Neural crest cell (in vitro differentiated cells): ENCODE results near the gene MYL3. TPM values are rescaled to one million over a fixed set of nuclear protein-coding genes. Genes with fewer than 3 reads are reported as not detected.

ENCODE experiments used
- DNase-seq: peaks from one replicate; pipeline ENCODE4 v3.0.0; 2021; ENCODE audit warnings: low read depth, mixed read lengths, low spot score
- H3K27ac Mint-ChIP-seq: one replicate; pipeline ENCODE4 v1.8.0; 2021; ENCODE audit warnings: mild to moderate bottlenecking, mixed read lengths; ENCODE audit not compliant: unreplicated experiment
- H3K27me3 Mint-ChIP-seq: 2 replicates; pipeline ENCODE4 v1.8.0; 2021; ENCODE audit warnings: low read depth, mild to moderate bottlenecking, mixed read lengths
- H3K36me3 Mint-ChIP-seq: 2 replicates; pipeline ENCODE4 v1.8.0; 2021; ENCODE audit warnings: low read depth, mild to moderate bottlenecking, mixed read lengths
- H3K4me1 Mint-ChIP-seq: 2 replicates; pipeline ENCODE4 v1.8.0; 2021; ENCODE audit warnings: mixed read lengths
- H3K4me3 Mint-ChIP-seq: one replicate; pipeline ENCODE4 v1.8.0; 2021; ENCODE audit warnings: mild to moderate bottlenecking, mixed read lengths
- H3K9me3 Mint-ChIP-seq: 2 replicates; pipeline ENCODE4 v1.8.0; 2021; ENCODE audit warnings: mixed read lengths
- total RNA-seq: library from RNA; stranded (reverse); gene quantifications from 2 replicates; pipeline ENCODE4 v1.2.1, GENCODE V29; 2021
- TF ChIP-seq, protein P1 (sequence below): fragments of 200-600 bp; sonication (generic); conservative IDR thresholded peaks from 2 replicates; pipeline ENCODE4 v1.5.0; 2021; ENCODE audit warnings: antibody characterized with exemption, mild to moderate bottlenecking

The MYL3 gene
- total RNA-seq, 1 donor from 2014 or later = not detected

DNA sequence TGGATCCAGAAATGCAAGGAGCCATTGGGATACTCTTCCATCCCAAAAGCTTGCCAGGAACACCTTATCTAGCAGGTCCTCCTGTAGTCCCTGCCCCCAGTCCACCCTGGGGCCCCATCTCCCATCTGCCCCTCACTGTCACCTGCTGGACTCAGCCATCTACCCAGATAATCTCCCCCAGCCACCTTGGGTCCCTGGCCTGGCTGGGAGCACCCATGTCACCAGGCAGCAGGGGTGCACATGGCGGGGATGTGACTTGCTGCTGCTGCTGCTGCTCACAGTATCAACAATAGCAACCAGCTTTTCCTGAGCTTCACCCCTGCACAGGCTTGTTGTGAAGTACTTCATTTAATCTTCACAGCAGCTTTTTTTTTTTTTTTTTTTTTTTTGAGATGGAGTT is 26.9 kb upstream of the MYL3 start:
- H3K4me1 Mint-ChIP-seq = peaks cover 15% of the 10 kb centered on the region
- no peak overlapping the region for H3K4me3 Mint-ChIP-seq
- TF ChIP-seq, protein P1, sequence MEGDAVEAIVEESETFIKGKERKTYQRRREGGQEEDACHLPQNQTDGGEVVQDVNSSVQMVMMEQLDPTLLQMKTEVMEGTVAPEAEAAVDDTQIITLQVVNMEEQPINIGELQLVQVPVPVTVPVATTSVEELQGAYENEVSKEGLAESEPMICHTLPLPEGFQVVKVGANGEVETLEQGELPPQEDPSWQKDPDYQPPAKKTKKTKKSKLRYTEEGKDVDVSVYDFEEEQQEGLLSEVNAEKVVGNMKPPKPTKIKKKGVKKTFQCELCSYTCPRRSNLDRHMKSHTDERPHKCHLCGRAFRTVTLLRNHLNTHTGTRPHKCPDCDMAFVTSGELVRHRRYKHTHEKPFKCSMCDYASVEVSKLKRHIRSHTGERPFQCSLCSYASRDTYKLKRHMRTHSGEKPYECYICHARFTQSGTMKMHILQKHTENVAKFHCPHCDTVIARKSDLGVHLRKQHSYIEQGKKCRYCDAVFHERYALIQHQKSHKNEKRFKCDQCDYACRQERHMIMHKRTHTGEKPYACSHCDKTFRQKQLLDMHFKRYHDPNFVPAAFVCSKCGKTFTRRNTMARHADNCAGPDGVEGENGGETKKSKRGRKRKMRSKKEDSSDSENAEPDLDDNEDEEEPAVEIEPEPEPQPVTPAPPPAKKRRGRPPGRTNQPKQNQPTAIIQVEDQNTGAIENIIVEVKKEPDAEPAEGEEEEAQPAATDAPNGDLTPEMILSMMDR = no peak
- no peaks in the 10 kb centered on the region for H3K9me3 Mint-ChIP-seq
- peaks cover 48% of the 10 kb centered on the region for H3K27me3 Mint-ChIP-seq
- no peak for DNase-seq
- no peak overlapping the region for H3K27ac Mint-ChIP-seq
- no peaks in the 10 kb centered on the region for H3K36me3 Mint-ChIP-seq

- Mint-ChIP-seq H3K4me1 (peaks cover 15% of the 10 kb centered on the region), H3K9me3 (no peaks in the 10 kb centered on the region), H3K27ac (no peak overlapping the region), H3K36me3 (no peaks in the 10 kb centered on the region), H3K27me3 (peaks cover 52% of the 10 kb centered on the region), H3K4me3 (no peak overlapping the region)
- no peak for DNase-seq
- TF ChIP-seq, protein P1 = no peak
These were observed 26.3 kb upstream of the MYL3 start for GRCh38 chr3:46889381-46890110.

- TF ChIP-seq, protein P1 = no peak
- no peaks in the 10 kb centered on the region for H3K36me3 Mint-ChIP-seq
- no peak overlapping the region for H3K27ac Mint-ChIP-seq
- H3K9me3 Mint-ChIP-seq = no peaks in the 10 kb centered on the region
- no peak for DNase-seq
- H3K4me3 Mint-ChIP-seq = no peak overlapping the region
- peaks cover 58% of the 10 kb centered on the region for H3K27me3 Mint-ChIP-seq
- peaks cover 15% of the 10 kb centered on the region for H3K4me1 Mint-ChIP-seq
These were observed 25.5 kb upstream of the MYL3 start for GRCh38 chr3:46888705-46889104.

GRCh38 chr3:46887980-46888494 is 24.8 kb upstream of the MYL3 start:
- DNase-seq = no peak
- TF ChIP-seq, protein P1 = no peak
- H3K36me3 Mint-ChIP-seq = no peaks in the 10 kb centered on the region
- H3K4me1 Mint-ChIP-seq = peaks cover 15% of the 10 kb centered on the region
- H3K27me3 Mint-ChIP-seq = peaks cover 61% of the 10 kb centered on the region
- no peaks in the 10 kb centered on the region for H3K9me3 Mint-ChIP-seq
- H3K4me3 Mint-ChIP-seq = no peak overlapping the region
- no peak overlapping the region for H3K27ac Mint-ChIP-seq

- TF ChIP-seq, protein P1 = no peak
- Mint-ChIP-seq H3K9me3 (no peaks in the 10 kb centered on the region), H3K27ac (no peak overlapping the region), H3K27me3 (peaks cover 61% of the 10 kb centered on the region), H3K4me1 (no peaks in the 10 kb centered on the region), H3K36me3 (no peaks in the 10 kb centered on the region), H3K4me3 (peak overlapping the region; percentile 79)
- no peak for DNase-seq
These were observed 22.4 kb upstream of the MYL3 start for GRCh38 chr3:46885612-46886011.
